Measurements from ENCODE around the gene LTBR. TPM values are rescaled to one million over a fixed set of nuclear protein-coding genes. Genes with fewer than 3 reads are reported as not detected.
A peak's percentile ranks its signal among the peaks of the same experiment; 100 is the strongest.

Gene LTBR
- total and polyA plus RNA-seq, 10 of the 15 experiments (the other 5 are each of a cell fraction or from before 2014, with no cell fraction given): 0.24 to 0.44 TPM; not detected in 8

GRCh38 chr12:6341417-6342139 is 42.4 kb upstream of the LTBR start, which contains the start of gene TNFRSF1A (continued):
- no peak for TF ChIP-seq E2F4 (IDR thresholded peaks at IDR 0.05; ENCODE audit: low read depth, low read length)
- TF ChIP-seq NBN (IDR thresholded peaks at IDR 0.05): peak; percentile 71; the same call in 1 of the 2 replicates
- no peak for TF ChIP-seq E2F8 (IDR thresholded peaks at IDR 0.05; ENCODE audit: low read depth, partially characterized antibody)
- TF ChIP-seq MYB (IDR thresholded peaks at IDR 0.05; ENCODE audit: borderline replicate concordance, low read depth, low read length): no peak
- no peak for TF ChIP-seq JUNB (IDR thresholded peaks at IDR 0.05)
- TF ChIP-seq PML (IDR thresholded peaks at IDR 0.05; ENCODE audit: low read length): no peak
- TF ChIP-seq FOXM1 (IDR thresholded peaks at IDR 0.05; ENCODE audit: low read depth, low read length): no peak
- TF ChIP-seq HSF1 (IDR thresholded peaks at IDR 0.05; ENCODE audit: low read depth, low read length): no peak
- no peak for TF ChIP-seq SMC3 (IDR thresholded peaks at IDR 0.05; ENCODE audit: borderline replicate concordance, low read length)
- no peak for TF ChIP-seq CTCF (IDR thresholded peaks at IDR 0.05 in 2 of 3, conservative IDR thresholded peaks at IDR 0.05 in 1 of 3; ENCODE audit: control insufficient read depth in 2 of 3, extremely low read depth in 1 of 3, insufficient read depth in 1 of 3, low read depth in 3 of 3, low read length in 3 of 3)
- no peak for TF ChIP-seq NFYB (IDR thresholded peaks at IDR 0.05; ENCODE audit: insufficient read depth, low read depth, low read length)
- no peak for TF ChIP-seq RFX5 (IDR thresholded peaks at IDR 0.05; ENCODE audit: low read depth, low read length)
- no peak for TF ChIP-seq USF1 (IDR thresholded peaks at IDR 0.05; ENCODE audit: borderline replicate concordance, extremely low read length, insufficient read depth, low read depth, low read length)
- TF ChIP-seq DPF2 (IDR thresholded peaks at IDR 0.05): 0 out of 2 replicates have a peak, but pooled peaks have one; percentile 12
- TF ChIP-seq IRF3 (IDR thresholded peaks at IDR 0.05): no peak
- no peak for TF ChIP-seq NRF1 (conservative IDR thresholded peaks at IDR 0.05; ENCODE audit: low read depth, low read length)
- TF ChIP-seq CHD1 (IDR thresholded peaks at IDR 0.05; ENCODE audit: low read depth, low read length): no peak
- no peak for TF ChIP-seq EED (IDR thresholded peaks at IDR 0.05; ENCODE audit: low read depth)
- TF ChIP-seq BMI1 (IDR thresholded peaks at IDR 0.05; ENCODE audit: borderline replicate concordance): no peak
- no peak for TF ChIP-seq MEF2B (IDR thresholded peaks at IDR 0.05; ENCODE audit: partially characterized antibody, poor library complexity, severe bottlenecking)
- no peak for TF ChIP-seq ASH2L (IDR thresholded peaks at IDR 0.05; ENCODE audit: borderline replicate concordance, low read depth)

Data from GM12878 (cell line).